Stimulated activated CD8-positive, alpha-beta memory T cell treated with anti-CD3 and anti-CD28 coated beads, Interleukin-4, amount 100 ng/mL, for 4 hours (primary cell): ENCODE measurements around the gene SLC6A8.
"Not testable (repeated sequence)": the region's sequence is repeated elsewhere in the genome, so short reads cannot be mapped to it uniquely, and the experiment has no call there.

Experiments
- DNase-seq, 2 donors: peaks; one replicate each; pipeline ENCODE4 v3.0.0-alpha.2; 2020; ENCODE audit warnings: low read depth in 2 of 2, low spot score in 1 of 2

The SLC6A8 gene

GRCh38 chrX:153692611-153693156, 5.0 kb downstream of the SLC6A8 start:
- no peak for DNase-seq

- DNase-seq = no peak
Measured at GRCh38 chrX:153693216-153694086, 5.7 kb downstream of the SLC6A8 start.

- DNase-seq = not testable (repeated sequence)
Measured at GRCh38 chrX:153694256-153694655, 6.5 kb downstream of the SLC6A8 start.

GRCh38 chrX:153694687-153695270, 7.1 kb downstream of the SLC6A8 start:
- no peak for DNase-seq

GRCh38 chrX:153696100-153696499, 8.4 kb downstream of the SLC6A8 start:
- no peak for DNase-seq

GRCh38 chrX:153696538-153696937, 8.8 kb downstream of the SLC6A8 start:
- not testable (repeated sequence) for DNase-seq

- DNase-seq = not testable (repeated sequence)
Measured at GRCh38 chrX:153696986-153697722, 9.4 kb downstream of the SLC6A8 start.

- DNase-seq = no peak
Measured at GRCh38 chrX:153697924-153698865, 10.5 kb downstream of the SLC6A8 start.

GRCh38 chrX:153699210-153699783, 11.6 kb downstream of the SLC6A8 start:
- DNase-seq = not testable (repeated sequence)

GRCh38 chrX:153699784-153700371, 12.2 kb downstream of the SLC6A8 start:
- not testable (repeated sequence) for DNase-seq

- DNase-seq = no peak
Measured at GRCh38 chrX:153700376-153700945, 12.7 kb downstream of the SLC6A8 start.

- DNase-seq = no peak
Measured at GRCh38 chrX:153700967-153701366, 13.2 kb downstream of the SLC6A8 start.

GRCh38 chrX:153701706-153702105, 14.0 kb downstream of the SLC6A8 start:
- no peak for DNase-seq

- DNase-seq = no peak
Measured at GRCh38 chrX:153702336-153703035, 14.8 kb downstream of the SLC6A8 start.

GRCh38 chrX:153703036-153703370, 15.3 kb downstream of the SLC6A8 start:
- DNase-seq = no peak

GRCh38 chrX:153704021-153704526, 16.3 kb downstream of the SLC6A8 start:
- DNase-seq = no peak

GRCh38 chrX:153704631-153705402, 17.1 kb downstream of the SLC6A8 start:
- not testable (repeated sequence) for DNase-seq
